Ecto neural progenitor cell (in vitro differentiated cells): Measurements from ENCODE around the gene RAI1.

ENCODE experiments used
- DNase-seq: peaks from one replicate; pipeline ENCODE4 v3.0.0-alpha.2; 2018; ENCODE audit warnings: low spot score

Gene RAI1

GRCh38 chr17:17815062-17815406, 133.8 kb downstream of the RAI1 start:
- DNase-seq: no peak

GRCh38 chr17:17815436-17816200, 134.4 kb downstream of the RAI1 start:
- DNase-seq: no peak

- no peak for DNase-seq
Observed at GRCh38 chr17:17816240-17816814, 135.1 kb downstream of the RAI1 start.

GRCh38 chr17:17816831-17817551, 135.7 kb downstream of the RAI1 start:
- no peak for DNase-seq

- no peak for DNase-seq
Observed at GRCh38 chr17:17817552-17817947, 136.3 kb downstream of the RAI1 start.

GRCh38 chr17:17818088-17818526, 136.8 kb downstream of the RAI1 start:
- DNase-seq: no peak

GRCh38 chr17:17819111-17819510, 137.9 kb downstream of the RAI1 start:
- DNase-seq: no peak

- DNase-seq: no peak
Observed at GRCh38 chr17:17819561-17819995, 138.3 kb downstream of the RAI1 start.

GRCh38 chr17:17820046-17820445, 138.8 kb downstream of the RAI1 start:
- DNase-seq: no peak

- DNase-seq: no peak
Observed at GRCh38 chr17:17820463-17821158, 139.4 kb downstream of the RAI1 start.

- DNase-seq: no peak
Observed at GRCh38 chr17:17822189-17822588, 140.9 kb downstream of the RAI1 start.

- no peak for DNase-seq
Observed at GRCh38 chr17:17822616-17823015, 141.4 kb downstream of the RAI1 start.

GRCh38 chr17:17823433-17824118, 142.3 kb downstream of the RAI1 start:
- DNase-seq: peak; percentile 97

GRCh38 chr17:17824119-17824782, 143.0 kb downstream of the RAI1 start:
- DNase-seq: no peak

- DNase-seq: no peak
Observed at GRCh38 chr17:17824783-17825614, 143.7 kb downstream of the RAI1 start.

- DNase-seq: no peak
Observed at GRCh38 chr17:17826342-17826713, 145.1 kb downstream of the RAI1 start.

GRCh38 chr17:17826942-17827785, 145.9 kb downstream of the RAI1 start:
- DNase-seq: no peak

GRCh38 chr17:17827826-17828621, 146.8 kb downstream of the RAI1 start:
- no peak for DNase-seq

GRCh38 chr17:17830269-17830567, 149.0 kb downstream of the RAI1 start:
- no peak for DNase-seq
